ENCODE results near the gene ZEB2. TPM values are rescaled to one million over a fixed set of nuclear protein-coding genes. Genes with fewer than 3 reads are reported as not detected.

Gene ZEB2
- total RNA-seq: 8.5 and 12.2 TPM in 2 replicates

DNA sequence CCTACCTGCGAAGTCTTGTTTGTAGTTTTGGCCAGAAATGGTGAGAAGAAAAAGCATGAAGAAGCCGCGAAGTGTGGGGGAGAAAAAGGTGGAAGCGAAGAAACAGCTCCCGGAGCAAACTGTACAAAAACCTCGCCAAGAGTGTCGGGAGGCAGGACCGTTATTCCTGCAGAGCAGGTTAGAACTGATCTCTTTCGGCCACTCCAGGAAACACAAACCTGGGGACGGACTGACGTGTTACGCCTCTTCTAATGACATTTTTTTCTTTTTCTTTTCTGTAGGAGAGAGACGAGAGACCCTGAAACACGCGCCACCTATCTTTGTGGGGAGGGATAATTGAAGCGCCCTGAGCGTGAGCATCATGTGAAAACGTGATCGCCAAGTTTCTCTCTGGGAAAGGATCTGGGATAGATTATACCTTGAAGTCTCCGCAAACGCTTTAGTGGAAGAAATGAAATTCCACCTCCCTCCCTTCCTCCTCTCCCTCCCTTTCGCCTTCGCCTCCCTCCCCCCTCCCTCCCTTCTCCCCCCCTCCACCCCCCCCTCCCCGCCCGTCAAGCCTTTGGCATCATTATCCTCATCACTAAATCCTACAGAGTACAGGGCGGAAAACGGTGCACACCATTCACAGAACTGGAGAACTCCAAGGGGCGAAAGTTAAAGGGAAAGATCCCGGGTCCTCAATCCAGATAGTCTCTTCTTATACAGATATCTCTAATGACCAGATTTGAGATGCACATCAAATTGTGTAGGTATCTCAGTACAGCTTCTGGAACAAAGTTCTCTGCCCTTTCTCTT is at the start of gene ZEB2:
TSS of gene ZEB2 (minus strand) at position 186 of the 798 bp plus-strand sequence. CDS start 2,769 bp downstream, outside the sequence.
- intact Hi-C loops (cut with micrococcal nuclease): loop anchor here (5.0 to 10.0 kb wide), 8 partner anchors 138 to 1488 kb away; no protein-coding TSS in a partner anchor

DNA sequence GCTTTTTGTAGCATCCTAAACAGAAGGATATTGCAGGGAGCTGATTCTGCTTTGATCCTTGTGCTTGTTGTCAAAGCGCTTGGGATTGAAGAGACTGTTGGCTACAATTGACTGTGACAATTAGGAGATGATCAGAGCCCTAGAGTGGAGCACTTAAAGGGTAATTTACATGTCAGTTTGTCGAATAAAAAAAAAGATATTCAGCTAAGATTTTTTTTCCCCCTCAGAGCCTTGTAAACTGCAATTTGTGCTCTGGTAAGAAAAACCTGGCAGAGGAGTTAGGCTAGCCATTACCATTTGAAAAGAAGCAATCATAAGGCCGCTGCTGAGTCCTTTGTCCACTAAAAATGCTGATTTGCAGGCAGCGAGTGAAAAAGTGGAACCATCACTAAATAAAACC is 47.8 kb upstream of the ZEB2 start:
- intact Hi-C loops (cut with micrococcal nuclease): no loop called here

DNA sequence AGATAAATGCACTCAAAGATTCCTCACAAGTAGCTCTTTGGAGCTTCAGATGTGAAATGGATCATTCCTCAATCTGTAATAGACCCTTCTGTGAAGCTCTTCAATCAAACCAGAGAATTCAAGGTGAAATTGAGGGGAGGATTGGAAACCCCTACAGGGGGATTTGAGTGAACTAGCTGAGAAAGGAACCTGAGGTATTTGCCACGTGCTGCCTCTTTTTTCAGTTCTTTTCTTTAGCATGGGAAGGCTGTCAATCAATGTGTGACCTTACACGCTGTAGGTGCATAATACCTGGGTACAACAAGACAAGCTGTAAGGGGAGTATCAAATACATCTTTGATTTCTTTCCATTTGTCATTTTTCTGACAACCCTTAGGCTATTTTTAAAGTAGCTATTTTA is 46.5 kb upstream of the ZEB2 start:
- intact Hi-C loops (cut with micrococcal nuclease): no loop called here

DNA sequence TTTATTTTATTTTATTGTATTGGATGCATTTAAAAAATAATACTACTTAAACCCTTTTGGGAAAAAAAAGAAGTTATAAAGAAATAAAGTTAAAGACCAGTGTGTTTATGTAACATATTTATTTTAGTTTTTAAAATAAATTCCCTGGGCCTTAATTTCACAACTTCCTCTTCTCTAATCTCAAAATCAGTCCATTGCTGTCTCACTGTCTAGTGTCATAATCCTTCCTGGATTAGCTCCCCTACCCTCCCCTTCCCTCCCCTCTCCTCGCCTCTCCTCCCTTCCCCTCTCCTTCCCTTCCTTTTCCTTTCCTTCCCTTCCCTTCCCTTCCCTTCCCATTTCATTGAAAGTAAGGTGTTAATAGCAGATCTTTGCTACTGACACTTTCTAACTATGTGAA is 40.3 kb upstream of the ZEB2 start:
- intact Hi-C loops (cut with micrococcal nuclease): no loop called here

DNA sequence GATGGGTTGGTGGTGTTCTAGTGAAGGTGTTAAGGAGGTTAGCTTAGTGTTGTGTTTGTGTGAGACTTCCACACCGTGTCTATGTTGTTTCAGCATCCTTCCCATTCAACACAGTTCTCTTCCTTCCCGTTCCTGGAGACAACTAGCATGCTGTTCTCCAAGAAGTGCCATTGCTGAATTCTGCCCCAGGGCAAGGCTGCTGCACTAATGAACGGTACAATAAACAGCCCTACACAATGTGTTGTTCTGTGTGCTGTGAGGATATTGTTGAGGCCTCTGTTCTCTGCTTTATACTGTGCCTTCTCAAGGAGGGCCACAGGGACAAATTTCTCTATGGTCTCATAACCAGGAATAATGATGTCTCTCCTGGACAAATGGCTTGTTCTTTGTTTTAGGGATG is 39.8 kb upstream of the ZEB2 start:
- intact Hi-C loops (cut with micrococcal nuclease): no loop called here

DNA sequence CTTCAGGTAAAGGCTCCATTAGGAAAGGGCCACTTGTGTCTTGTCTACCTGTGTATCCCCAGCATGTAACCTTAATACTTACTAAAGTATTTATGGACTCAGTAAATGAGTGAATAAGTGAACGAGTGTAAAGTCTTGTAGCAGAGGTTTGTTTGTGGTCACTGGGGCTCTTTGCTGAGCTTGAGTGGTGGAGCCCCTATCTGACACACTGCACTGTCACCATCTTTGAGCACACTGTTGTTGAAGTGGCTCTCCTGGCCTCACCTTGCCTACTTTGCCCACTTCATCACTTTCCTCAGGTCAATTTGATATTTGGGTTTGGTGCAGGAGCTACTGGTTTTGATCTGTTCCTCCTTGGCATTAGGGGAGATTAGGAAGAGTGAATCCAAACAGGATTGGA is 39.3 kb upstream of the ZEB2 start:
- intact Hi-C loops (cut with micrococcal nuclease): no loop called here

DNA sequence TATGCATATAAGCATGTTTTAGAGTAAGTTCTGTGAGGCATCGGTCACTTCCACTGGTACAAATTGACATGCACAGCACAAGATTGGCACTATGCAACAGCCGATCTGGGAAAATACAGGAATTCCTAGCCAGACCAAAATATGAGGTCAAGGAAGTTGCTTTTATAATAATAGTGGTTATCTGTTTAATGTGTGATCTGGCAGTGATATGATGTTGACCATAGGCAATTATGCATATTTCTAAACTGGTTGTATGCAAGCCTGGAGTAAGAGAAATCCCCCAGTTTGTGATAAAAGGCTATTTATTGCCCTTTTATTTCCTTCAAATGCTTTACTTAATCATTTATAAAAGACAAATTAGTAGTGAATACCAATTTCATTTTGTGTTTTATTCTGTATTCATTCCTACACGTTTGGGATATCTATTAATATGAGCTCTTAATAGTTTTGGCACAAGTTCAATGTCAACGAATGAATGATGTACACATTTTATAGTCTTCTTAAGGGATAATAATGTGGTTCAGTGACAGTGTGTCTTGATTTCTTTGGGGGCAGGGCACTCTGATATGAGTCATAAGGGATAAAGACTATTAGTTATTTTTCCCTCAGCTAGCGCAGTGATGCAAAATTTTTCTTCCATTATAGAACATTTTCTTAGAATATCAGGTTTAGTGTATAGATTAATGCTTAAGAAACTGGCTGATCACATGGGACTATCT is 34.7 kb upstream of the ZEB2 start:
- intact Hi-C loops (cut with micrococcal nuclease): no loop called here

DNA sequence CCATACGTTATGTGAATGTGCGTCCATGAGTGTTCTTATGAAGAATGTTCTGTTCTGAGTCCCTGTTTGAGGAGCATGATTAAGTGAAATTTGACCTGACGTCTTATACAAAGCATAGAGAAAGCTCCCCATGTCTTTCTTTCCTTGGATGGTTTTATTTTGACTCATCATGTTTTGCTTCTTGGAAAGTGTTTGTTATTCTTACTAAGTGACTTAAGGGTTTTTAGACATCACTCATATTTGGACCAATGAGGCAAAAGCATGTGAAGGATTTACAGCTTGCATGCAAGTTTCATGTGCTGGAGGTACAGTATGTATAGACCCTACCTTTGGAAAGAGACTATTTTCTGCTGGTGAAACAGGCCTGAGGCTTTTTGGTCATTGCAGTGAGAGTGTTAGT is 33.5 kb upstream of the ZEB2 start:
- intact Hi-C loops (cut with micrococcal nuclease): no loop called here

DNA sequence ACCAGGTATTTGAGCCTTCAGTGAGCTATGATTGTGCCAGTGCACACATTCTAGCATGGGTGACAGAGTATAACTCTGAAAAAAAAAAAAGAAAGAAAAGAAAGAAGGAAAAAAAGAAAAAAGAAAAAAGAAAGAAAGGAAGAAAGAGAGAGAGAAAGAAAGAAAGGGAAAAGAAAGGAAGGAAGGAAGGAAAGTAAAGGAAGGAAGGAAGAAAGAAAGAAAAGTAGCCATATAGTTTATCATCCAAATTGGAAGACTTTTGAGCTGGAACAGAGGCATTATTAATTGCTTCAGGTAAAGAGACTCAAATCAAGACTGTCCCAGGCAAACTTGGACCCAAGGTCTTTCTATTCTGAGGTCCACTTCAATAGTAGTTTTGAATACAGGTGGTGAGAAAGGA is 32.9 kb upstream of the ZEB2 start:
- intact Hi-C loops (cut with micrococcal nuclease): no loop called here

DNA sequence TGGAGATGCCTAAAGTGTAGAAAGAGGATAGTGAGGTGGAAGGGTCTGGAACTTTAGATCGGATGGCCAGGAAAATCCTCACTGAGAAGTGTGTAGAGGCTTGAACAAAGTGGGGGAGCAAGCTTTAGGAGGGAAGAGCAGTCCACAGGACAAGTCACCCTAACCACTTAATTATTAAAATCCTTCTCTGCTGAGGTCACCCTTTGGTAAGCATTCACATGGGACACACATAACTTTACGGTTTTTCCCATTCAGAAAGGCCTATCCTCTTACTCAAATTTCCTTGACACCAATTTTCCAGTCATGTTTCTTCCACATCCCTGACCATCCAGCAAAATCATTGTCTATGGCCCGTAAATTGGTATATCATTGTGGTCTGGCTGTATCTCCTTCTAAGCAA is 31.0 kb upstream of the ZEB2 start:
- intact Hi-C loops (cut with micrococcal nuclease): no loop called here

DNA sequence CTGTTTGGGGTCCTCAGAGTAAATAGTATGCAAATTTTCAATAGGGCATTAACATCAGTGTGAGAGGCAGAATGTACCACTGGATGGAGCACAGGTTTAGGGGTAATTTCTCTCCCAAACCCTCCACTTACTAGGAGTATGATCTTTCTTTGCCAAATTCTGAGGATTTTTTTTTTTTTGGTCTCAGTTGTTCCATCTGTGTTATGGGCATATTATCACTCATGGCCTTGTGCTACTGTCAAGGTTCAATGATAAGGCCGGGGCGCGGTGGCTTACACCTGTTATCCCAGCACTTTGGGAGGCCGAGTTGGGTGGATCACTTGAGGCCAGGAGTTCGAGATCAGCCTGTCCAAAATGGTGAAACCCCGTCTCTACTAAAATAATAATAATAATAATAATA is 30.2 kb upstream of the ZEB2 start:
- intact Hi-C loops (cut with micrococcal nuclease): no loop called here

DNA sequence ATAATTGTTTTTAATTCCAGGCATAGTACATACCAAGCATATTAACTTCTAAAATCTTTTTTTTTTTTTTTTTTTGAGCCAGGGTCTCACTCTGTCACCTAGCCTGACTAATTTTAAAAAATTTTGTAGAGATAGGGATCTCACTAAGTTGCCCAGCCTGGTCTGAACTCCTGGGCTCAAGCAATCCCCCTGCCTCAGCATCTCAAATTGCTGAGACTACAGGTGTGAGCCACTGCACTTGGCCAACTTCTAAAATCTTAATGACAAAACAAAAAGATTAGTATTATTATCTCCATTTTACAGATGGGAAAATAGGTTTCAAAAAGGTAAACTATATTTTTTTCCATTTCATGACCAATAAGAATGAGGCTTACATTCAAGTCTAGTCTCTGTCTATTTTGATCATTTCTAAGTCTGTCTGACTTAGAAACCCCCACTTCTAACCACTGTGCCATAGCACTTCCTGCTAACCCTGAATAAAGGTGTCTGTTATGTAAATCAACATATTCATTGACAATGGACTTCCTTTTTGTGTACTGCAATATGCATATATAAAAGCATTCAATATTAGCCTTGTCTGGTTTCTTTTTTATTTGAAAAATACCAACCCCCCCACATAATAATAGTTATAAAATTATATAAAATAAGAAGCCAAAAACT is 28.7 kb upstream of the ZEB2 start:
- intact Hi-C loops (cut with micrococcal nuclease): no loop called here

DNA sequence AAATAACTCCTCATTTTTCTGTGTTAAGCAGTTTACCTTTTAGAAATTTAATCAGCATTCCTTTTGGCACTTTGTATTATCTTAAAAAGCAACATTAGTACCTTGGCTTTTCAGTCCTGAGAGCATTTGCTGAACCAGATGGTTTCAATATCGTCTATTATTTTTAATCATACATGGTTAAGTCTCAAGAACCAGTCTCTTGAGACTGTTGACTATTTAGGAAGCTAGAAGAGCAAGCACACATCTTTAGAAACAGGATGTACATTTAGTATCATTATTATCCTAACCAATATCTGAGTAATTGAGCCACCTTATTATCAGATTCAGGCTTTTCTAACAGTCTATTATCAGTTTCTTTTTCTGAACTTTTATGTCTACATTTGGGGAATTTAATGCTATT is 28.2 kb upstream of the ZEB2 start:
- intact Hi-C loops (cut with micrococcal nuclease): no loop called here

DNA sequence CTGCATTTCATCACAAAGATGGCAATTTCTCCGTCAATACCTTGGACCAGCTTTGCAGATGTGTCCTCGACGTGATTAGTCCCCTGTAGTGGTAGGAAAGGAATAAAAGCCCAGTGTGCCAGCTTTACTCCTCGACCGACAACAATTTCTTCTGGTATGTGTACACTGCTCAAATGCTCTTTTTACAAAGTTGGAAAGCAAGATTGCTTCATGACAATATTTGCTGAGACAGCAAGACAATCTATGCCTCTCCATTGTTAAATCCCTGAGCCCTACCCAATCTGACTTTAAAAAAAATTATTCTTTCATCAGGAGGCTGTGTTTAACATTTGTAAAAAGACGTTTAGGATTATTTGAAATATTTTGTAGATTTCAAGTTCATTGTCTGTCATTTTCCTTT is 27.6 kb upstream of the ZEB2 start:
- intact Hi-C loops (cut with micrococcal nuclease): no loop called here

DNA sequence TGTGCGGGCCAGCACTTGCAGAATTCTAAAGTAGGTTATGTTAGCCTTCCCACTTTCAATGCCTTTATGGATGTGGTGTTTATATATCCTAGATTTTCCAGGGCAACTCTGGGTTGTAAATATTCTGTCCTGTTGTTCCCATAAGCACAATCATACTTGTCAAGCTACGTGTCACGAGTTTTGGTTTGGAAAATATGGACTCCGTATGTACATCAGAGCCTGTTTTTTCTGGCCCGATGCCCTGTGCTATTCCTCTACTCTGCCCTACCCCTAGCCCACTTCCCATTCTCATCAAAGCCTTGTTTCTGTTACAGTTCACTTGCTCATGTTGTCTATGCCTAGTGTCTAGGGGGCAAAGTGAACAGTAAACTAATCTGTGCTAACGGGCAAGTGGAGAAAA is 27.0 kb upstream of the ZEB2 start:
- intact Hi-C loops (cut with micrococcal nuclease): no loop called here

DNA sequence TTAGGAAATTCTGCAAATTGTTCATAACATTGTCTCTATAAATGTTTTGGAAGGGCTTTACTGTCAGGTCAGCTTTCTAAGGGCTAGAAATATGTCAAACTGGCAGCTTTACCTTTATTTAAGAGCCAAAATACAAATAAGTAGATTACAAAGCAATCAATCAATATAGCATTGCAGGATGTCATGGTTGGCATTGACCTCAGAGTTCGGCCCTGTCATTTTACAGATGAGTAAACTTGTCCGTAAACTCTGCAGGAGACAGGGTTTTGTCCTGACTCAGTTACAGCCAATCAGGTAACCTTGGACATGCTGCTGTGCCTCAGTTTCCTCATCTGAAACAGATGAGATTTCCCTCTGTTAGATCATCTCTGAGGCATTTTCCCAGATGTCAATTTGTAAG is 25.9 kb upstream of the ZEB2 start:
- intact Hi-C loops (cut with micrococcal nuclease): no loop called here

DNA sequence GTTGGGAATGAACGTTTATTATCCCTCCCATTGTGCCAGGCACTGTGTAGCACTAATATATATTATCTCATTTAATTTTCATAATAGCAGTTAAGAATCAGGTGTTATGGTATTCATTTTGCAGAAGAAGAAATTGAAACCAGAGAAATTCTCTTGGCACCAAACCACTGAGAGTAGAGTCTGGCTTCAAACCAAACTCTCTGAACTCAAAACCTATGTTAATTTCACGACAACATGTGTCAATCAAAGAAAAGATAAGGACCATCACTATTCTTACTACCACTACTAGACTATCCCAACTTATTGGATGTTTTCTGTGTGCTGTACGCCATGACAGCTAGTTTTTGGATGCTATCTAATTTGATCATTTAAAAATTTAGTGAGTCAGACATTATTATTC is 24.1 kb upstream of the ZEB2 start:
- intact Hi-C loops (cut with micrococcal nuclease): no loop called here

DNA sequence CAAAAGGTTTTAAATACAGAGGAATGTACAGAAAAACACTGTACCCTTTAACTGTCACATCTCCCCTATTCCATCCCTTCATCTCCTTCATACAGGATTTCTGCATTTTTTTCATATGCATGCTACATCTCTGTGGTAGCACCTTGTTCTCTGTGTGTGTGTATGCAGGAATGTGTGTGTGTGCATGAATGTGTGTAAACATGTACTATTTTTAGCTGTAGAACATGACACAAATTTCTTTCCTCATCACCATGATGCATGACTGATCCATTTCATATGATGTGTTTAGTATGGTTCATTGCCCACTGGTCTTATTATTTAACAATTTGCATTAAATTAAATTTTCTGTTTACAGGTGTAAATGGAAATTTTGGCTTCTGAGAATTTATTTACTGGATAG is 21.5 kb upstream of the ZEB2 start:
- intact Hi-C loops (cut with micrococcal nuclease): no loop called here

DNA sequence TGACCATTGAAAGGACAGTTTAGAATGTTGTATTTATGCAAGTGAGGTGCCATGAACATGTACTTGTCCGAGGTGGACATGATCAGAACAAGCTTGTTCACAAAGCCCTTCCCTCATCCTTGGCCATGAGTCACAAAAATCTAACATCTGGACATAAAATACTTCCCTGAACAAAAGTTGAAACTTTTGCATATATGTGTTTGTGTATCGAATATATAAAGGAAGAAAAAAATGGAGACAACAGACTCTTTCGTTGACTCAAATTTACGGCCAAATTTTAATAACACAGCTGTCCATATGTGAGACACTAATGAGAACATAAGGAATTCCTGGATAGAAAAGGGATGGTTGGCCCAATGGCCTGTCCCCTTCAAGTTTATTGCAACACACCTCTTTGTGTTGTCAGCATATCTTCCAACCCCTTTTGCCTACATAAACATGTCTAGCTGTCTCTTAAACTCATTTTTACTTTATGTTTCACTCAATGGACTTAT is 19.4 kb upstream of the ZEB2 start:
- intact Hi-C loops (cut with micrococcal nuclease): no loop called here

DNA sequence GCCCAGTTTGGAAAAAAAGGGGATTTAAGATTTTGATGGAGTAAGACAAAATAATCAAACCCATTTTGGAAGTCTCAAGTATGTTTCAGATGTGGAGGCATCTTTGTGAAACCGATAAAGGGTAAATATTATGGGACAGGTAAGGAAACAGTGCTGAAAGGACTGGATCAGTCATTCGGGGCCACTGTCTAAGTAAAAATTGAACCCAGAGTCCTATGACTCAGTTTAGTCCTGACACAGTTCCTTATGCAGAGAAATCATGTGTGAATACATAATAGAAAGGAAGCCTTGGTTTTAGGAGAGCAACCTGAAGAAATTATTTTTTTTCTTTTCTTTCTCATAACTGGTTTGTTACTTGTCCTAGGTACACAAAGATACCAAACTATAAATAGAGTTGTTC is 15.4 kb upstream of the ZEB2 start:
- intact Hi-C loops (cut with micrococcal nuclease): no loop called here

DNA sequence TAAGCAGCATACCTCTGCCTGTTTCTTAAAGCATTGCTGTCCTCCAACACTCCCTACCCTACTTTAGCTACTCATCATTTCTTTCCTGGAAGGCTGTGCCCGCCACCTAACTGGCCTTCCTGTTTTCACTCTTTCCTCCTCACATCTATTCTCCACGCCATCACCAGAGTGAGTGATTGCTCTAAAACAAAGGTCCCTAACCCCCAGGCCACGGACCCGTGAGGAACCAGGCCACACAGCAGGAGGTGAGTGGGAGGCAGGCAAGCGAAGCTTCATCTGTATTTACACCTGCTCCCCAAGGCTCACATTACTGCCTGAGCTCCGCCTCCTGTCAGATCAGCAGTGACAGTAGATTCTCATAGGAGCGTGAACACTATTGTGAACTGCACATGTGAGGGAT is 13.3 kb upstream of the ZEB2 start:
- intact Hi-C loops (cut with micrococcal nuclease): no loop called here

DNA sequence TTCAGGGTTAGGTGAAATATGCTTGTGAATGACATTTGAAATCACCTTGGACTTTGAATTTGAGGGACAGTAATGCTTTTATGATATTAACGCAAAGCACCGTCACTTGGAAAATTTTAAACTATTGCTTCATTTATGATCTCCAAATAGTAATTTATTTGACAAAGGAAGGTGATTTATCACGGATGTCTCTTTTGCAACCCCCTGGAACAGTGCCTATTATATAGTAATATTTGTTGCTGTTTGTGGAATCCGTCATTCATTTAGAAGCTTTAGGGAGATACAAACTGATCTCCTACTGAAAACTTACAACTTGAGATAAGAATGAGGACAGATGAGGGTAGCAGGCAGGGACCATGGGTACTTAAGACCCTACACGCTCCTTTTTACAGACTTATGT is 10.7 kb upstream of the ZEB2 start:
- intact Hi-C loops (cut with micrococcal nuclease): no loop called here
